Esophagus muscularis mucosa (tissue), 3 donors: Measurements from ENCODE around the gene PLXNB1.

Experiments used
- CTCF ChIP-seq, 3 experiments: fragments of 200-600 bp in 2 of 3; fragments of 450-650 bp in 1 of 3; sonication (generic) in 2 of 3; IDR thresholded peaks; one replicate each; pipeline ENCODE4 v1.5.1; 2017 to 2019; ENCODE audit warnings: antibody characterized with exemption in 3 of 3, mild to moderate bottlenecking in 2 of 3, moderate library complexity in 1 of 3
- POLR2A ChIP-seq: fragments of 450-650 bp; IDR thresholded peaks from one replicate; pipeline ENCODE4 v1.6.1; 2017; ENCODE audit warnings: antibody characterized with exemption, moderate library complexity, mild to moderate bottlenecking, low read depth
- POLR2AphosphoS5 ChIP-seq, 2 donors: sonication (generic); formaldehyde crosslinking; IDR thresholded peaks; one replicate each; pipeline ENCODE4 v1.6.1; 2017; ENCODE audit warnings: antibody characterized with exemption in 2 of 2

GRCh38 chr3:48456456-48456855 is 26.6 kb upstream of the PLXNB1 start:
- TF ChIP-seq CTCF (IDR thresholded peaks at IDR 0.05) (no peak), POLR2AphosphoS5 (IDR thresholded peaks at IDR 0.05) (no peak), POLR2A (no peak)
